ENCODE results near the gene SMYD5.
"Not testable (repeated sequence)": the region's sequence is repeated elsewhere in the genome, so short reads cannot be mapped to it uniquely, and the experiment has no call there.

Gene SMYD5

DNA sequence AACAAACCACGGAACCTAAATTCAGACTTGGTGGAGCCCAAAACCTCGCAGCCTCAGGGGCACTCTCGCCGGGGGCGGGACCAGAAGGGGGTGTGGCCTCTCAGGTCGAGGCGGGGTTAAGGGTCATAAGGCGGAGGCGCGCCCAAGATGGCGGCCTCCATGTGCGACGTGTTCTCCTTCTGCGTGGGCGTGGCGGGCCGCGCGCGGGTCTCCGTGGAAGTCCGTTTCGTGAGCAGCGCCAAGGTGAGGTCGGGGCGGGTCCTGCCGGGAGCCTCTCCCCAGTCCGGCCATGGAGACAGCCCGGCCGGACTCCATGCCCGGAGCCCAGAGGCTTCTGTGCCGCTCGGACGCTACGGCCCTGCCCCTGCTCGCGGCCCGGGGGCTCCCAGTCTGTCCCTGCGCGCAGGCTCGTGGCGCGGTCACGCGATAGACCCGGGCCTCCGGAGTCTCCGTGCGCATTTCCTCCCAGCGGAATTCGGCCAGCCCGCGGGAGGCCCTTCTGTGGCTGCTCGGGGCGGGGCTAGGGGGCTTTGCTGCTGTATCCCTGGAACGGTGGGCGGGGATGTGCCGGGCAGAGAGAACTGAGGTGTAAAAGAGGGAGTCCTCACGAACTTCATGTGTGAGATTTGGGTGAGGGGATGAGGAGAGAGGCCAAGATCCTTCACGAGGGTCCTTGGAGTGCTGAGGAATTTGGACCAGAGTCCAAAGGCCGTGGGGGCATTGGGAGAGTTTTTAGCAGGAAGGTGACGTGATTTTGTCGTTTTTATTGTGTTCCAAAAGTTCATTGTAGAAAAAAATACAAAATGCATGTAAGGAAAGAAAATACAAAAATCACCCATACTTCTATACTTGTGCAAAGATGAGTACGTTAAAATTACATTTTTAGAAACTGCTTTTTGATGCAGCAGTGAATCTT lies at the start of gene SMYD5:
Gene SMYD5, plus strand, starts transcription at position 126 of the 916 bp plus-strand sequence. Its CDS starts 22 bp downstream, at position 148.
- in situ Hi-C loops (cut with MboI; ENCODE audit: low sequenced_read_pairs) = no loop called here

DNA sequence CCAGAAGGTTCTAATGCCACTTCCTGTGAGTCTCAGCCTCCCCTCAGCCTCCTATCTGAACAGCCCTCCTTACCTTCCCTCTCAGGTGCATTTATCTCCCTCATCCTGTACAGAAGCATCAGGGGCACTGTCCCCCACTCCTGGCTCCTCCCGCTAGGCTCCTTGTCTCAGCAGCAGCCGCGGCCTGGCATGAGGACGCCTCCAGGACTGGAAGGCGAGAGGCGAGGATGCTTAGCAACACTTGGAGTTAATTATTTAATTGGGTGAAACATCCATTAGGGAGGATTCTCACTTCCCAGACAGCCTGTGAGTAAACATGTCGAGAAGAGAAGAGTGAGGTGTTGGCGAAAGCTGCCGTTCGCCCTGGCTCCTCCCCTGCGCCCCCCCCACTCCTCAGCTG lies 48.1 kb upstream of the SMYD5 start:
- in situ Hi-C loops (cut with MboI; ENCODE audit: low sequenced_read_pairs) = loop anchor here (25.0 kb wide), 1 partner anchor 404 kb away; no protein-coding TSS in a partner anchor

DNA sequence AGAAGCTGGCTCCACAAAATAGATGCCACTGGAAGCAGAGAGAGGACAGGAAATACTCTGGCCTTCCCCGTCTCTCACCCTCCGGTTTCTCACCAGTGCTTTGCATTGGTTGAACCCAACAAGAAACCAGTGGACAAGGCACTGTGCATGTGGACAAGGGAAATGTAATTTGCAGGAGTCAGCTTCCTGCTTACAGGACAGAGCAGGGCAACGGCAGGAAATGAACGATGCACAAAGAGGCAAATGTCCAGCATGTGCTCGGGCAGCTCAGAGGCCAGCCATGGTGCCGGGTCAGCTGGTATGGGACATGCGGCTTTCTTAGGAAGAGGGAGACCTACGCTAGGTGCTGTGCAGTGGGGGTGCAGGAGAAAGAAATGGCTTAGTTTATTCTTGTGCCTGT lies 47.2 kb upstream of the SMYD5 start:
- in situ Hi-C loops (cut with MboI; ENCODE audit: low sequenced_read_pairs) = loop anchor here (25.0 kb wide), 1 partner anchor 405 kb away; no protein-coding TSS in a partner anchor

DNA sequence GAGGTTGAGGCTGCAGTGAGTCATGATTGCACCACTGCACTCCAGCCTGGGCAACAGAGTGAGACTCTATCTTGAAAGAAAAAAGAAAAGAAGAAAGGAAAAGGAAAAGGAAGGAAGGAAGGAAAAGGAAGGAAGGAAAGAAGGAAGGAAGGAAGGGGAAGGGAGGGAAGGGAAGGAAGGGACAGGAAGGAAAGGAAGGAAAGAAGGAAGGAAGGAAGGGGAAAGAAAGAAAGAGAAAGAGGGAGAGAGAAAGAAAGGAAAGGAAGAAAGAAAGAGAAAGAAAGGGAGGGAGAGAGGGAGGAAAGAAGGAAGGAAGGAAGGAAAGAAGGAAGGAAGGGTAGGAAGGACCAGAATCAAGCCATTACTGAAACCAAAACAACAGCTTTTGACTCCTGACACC lies 45.7 kb upstream of the SMYD5 start:
- in situ Hi-C loops (cut with MboI; ENCODE audit: low sequenced_read_pairs) = loop anchor here (25.0 kb wide), 1 partner anchor 406 kb away; no protein-coding TSS in a partner anchor

DNA sequence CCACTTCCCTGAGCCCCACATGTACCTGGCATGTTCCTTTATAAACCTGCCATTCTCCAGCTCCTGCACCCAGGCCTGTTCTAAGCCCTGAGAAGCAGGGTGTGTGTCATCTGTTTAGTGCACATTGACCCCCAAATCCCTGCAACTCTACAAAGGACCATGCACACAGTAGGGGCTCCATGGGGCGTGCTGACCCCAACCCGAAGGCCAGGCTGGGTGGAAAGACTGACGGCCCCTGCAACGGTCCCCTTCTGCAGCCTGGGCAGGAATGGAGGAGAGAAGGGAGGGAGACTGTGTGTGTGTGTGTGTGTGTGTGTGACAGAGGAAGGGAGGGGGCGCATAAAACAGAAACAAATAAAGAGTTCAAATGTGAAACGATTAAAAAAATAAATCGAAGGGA lies 43.7 kb upstream of the SMYD5 start:
- in situ Hi-C loops (cut with MboI; ENCODE audit: low sequenced_read_pairs) = loop anchor here (25.0 kb wide), 1 partner anchor 408 kb away; no protein-coding TSS in a partner anchor

DNA sequence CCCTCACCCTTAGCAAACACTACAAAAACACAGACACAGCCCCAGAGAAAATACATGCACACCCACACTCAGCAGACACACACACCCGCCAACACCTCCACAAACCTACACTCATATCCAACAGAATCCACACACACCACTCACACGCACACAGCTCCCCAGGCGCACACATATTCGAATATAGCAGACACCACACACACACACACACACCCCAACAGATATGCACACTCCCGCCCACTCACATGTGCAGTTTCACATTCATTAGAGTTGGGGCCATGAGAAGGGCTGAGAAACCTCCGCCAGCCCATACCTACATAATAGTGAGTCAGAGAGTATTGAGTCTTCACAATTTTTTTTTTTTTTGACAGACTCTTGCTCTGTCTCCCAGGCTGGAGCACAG lies 41.1 kb upstream of the SMYD5 start:
- in situ Hi-C loops (cut with MboI; ENCODE audit: low sequenced_read_pairs) = loop anchor here (25.0 kb wide), 1 partner anchor 411 kb away; no protein-coding TSS in a partner anchor

DNA sequence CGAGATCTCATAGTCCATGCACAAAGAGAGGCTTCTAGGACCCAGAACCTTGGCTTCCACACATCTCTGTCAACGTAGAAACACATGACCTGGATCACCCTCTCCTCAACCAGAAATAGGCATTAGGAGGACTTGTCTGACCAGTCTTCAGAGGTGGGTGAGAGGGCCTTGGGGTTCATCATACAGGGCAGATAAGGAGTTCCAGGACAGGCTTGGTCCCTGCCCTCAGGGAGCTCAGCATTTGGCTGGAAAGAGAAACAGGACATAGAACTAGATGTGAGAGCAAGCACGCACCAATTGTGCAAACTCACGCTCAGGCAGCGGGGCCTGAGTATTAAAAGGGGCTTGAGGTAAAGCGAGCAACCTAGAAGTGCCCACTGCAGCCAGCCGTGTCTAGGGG lies 40.3 kb upstream of the SMYD5 start:
- in situ Hi-C loops (cut with MboI; ENCODE audit: low sequenced_read_pairs) = loop anchor here (25.0 kb wide), 1 partner anchor 411 kb away; no protein-coding TSS in a partner anchor

DNA sequence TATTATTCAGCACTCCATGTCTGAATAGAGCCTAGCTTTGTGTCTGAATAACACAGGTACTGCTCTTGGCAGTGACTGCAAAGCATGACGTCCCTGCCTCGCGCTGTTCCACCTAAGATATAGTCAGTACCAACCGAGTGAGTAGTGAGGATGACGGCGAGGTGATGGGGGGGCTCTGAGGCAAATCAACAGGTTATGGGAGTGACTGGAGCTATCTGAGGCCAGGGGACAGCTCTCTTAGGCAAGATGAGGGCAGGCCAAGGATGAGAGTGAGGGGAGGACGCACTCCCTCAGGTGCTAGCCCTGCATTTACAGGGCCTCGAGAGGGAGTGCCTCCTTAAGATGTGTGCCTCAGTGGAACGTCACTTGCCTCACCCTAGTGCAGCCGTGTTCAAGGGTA lies 39.8 kb upstream of the SMYD5 start:
- in situ Hi-C loops (cut with MboI; ENCODE audit: low sequenced_read_pairs) = loop anchor here (25.0 kb wide), 1 partner anchor 412 kb away; no protein-coding TSS in a partner anchor

DNA sequence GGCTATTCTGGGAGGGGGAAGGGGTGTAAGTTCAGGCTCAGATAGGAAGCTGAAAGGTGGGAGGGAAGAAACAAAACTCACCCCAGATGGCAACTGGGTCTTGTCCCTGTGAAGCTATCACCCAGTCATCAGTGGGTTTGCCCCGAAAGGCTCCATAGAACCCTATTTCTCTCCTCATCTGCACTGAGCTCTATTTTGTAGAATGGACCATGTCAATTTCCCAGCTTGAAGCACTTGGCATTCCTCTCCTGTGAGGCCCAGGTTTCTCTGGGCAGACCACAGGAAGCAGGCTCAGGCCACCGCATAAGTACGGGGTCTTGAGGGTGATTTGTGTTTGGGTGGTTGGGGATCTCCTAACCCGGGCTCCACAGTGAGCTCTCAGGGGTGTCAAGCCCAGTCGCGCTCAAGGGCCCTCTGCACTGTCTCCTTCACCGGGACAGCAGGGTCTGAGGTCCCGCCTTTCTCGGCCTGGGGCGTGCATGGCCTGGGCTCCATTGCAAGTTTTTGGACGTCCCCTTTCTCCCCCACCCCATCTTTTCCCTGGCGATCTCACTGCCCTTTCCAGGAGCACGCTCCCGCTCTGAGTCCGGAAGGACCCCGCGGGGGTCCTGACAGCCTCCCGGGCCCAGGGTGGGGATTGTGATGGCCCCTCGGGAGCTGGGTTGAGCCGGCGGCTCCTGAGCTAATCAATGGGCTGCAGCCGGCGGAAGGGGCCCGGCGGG lies 38.9 kb upstream of the SMYD5 start:
- in situ Hi-C loops (cut with MboI; ENCODE audit: low sequenced_read_pairs) = loop anchor here (25.0 kb wide), 1 partner anchor 413 kb away; no protein-coding TSS in a partner anchor

DNA sequence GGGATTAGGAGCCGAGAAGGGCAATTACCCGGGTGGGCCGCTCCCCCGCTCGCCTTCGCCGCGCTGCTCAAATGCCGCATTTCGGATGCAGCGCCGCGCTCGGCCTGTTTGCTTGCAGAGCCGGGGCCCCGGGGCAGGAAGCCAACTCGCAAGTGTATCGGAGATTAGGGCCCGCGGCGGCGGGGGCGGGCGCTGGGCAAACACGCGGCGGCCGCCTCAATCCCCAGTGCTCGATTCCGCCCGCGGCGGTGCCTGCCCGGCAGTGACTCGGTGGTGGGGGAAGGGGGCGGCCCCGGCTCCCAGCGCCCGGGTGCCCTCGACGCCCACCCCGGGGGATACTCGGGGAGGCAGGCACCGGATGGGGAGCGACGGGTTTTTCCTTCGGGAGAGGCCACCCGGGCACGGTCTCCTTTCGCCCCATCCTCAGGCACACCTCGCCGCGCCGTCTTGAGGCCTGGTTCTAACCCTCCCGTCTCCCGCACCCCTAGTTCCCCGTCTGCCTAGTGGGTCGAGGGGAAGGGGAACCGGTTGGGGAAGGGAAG lies 38.3 kb upstream of the SMYD5 start:
- in situ Hi-C loops (cut with MboI; ENCODE audit: low sequenced_read_pairs) = no loop called here

DNA sequence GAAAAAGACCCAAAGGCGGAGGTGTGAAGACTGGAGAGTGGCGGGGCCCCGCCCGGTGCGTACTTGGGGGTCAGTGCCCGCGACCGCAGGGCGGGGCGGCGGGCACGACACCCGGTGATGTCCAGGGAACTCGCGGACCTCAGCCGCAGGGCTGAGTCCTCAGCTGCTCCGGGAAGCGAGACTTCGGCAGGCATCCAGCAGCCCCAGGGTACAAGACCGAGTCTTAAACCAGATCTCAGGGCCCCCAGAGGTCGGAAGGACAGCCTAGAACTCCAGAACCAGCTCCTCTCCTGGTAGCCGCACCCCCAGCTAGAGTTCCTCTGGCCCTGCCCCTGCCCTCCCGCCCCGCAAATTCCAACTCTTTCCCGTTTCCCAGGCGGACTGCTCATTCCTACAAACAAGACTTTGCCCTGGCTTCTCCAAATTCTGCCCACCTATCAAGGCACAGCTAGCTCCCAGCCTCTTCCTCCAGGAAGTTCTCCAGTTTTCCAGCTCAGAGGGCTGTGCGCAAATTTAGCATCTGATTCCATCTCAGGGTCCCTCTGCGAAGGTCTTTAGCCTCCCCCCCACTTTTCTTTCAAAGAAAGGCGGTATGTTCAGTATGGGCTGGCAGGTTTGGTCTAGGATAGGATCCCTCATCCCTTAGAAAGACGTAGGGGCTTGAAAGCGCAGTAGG lies 37.7 kb upstream of the SMYD5 start:
- in situ Hi-C loops (cut with MboI; ENCODE audit: low sequenced_read_pairs) = no loop called here

DNA sequence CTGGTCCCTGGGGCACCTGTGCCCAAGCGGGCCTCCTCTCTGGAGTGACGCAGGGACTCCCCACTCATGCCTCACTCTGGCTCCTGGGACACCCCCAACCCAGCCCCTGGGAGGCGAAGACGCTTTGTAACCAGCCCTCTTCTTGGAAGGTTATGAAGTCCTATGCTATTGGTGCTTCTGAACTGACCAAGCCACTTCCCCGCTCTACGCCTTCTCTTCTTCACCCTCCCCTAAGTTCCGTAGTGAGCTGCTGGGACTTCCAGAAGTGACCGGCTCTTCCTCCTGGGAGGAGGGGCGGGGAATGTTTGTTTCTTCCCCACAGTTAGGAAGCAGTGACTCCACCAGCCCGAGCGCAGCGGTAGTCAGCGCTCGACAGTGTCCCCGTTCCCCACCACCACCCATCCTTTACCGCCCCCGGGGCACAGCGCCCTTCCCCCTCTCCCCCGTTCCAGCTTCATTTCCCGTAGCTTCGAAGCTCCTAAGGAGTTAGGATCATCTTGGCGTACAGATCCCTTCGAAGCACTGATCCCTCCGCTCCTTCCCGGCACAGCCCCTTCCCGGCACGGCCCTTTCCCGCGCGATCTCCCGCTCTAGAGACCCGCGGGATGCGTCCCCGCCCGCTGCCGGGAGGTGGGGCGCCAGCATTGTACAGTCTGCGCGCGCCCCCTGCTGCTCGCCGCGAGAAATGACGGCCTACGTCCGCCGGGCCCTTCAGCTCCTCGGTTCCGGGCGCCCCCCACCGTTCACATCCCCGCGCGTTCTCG lies 37.0 kb upstream of the SMYD5 start:
- in situ Hi-C loops (cut with MboI; ENCODE audit: low sequenced_read_pairs) = no loop called here

DNA sequence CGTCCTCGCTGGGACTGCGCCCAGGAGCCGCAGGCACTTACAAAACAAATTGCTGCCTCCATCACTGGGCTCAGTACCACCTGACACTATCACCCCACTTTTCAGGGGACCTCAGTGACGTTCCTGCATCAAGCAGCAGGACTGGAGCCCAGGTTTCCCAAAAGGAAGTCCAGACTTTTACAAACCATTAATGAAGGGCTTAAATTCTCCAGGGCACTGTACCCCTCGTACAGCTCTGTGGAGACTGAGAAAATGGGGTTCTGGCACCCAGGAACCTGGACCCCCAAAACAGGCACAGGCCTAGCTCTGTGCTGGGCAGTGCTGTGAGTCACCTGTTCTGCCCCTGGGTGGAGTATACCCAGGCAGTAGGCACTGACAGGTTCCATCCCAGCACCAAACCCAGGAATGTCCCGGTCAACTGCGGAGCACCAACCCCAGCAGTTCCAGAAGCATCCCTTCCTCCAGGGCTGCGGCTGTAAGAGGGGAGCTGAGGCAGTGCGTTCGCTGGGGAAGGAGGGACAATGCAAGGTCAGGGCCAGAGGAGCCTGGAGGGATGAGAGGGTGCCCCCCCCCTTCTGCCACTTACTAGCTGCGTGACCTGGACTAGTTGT lies 36.3 kb upstream of the SMYD5 start:
- in situ Hi-C loops (cut with MboI; ENCODE audit: low sequenced_read_pairs) = no loop called here

DNA sequence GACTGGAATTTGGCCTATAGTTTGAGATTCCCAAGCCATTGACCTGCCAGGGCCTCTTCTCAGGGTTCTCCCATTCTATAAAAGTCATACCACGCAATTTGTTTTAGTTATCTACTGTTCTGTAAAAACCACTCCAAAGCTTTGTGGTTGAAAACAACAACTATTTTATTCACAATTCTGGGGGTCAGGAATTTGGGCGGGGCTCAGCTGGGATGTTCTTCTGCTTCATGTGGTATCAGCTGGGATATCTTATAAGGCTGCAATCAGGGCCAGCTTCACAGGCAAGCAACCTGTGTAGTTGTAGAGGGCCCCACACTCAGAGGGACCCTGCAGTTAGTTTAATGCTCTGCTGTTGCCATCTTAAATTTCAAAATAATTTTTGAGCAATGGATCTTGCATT lies 28.1 kb upstream of the SMYD5 start:
- in situ Hi-C loops (cut with MboI; ENCODE audit: low sequenced_read_pairs) = no loop called here

DNA sequence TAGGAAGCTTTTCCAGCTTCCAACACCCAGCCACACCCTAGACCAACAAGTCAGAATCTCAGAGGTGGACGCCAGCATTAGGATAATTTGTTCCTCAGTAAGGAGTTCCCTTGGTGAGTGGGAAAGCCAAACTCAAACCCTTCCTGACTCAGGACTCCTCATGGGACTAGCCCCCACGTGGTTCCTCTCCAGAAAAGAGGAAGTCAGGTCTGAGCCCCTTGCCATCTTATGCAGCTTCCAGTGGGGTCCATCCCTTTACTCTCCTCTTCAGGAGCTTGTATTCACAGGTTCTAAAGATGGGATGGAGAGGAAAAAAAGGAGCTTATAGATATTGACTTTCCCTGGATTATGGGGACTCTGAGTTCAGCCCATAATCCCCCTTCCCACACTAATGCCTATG lies 26.5 kb upstream of the SMYD5 start:
- in situ Hi-C loops (cut with MboI; ENCODE audit: low sequenced_read_pairs) = no loop called here

DNA sequence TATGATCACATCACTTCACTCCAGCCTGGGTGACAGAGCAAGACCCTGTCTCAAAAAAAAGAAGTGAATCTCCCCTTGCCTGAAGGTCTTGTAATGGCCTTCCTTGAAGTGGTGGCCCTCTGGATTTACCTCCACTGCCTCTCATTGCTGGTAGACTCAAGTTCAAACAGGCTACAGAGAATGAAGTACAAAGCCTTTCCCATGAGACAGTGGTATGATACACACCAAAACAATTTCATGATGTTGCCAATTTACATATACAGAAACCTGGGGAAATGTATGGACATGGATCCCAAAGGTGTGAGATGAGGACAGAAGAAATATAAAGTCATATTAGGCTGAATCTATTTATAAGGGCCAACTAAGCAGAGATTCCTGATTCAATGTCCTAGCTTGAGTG lies 16.5 kb upstream of the SMYD5 start:
- in situ Hi-C loops (cut with MboI; ENCODE audit: low sequenced_read_pairs) = no loop called here

DNA sequence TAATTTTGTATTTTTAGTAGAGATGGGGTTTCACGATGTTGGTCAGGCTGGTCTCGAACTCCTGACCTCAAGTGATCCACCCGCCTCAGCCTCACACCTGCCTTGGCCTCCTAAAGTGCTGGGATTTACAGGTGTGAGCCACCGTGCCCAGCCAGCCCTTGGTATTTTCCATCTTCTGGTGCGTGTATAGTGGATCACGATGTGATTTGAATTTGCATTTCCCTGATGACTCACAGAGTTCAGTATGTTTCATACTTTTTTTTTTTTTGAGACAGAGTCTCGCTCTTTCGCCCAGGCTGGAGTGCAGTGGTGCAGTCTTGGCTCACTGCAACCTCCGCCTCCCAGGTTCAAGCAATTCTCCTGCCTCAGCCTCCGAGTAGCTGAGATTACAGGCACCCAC lies 13.8 kb upstream of the SMYD5 start:
- in situ Hi-C loops (cut with MboI; ENCODE audit: low sequenced_read_pairs) = not testable (repeated sequence)

DNA sequence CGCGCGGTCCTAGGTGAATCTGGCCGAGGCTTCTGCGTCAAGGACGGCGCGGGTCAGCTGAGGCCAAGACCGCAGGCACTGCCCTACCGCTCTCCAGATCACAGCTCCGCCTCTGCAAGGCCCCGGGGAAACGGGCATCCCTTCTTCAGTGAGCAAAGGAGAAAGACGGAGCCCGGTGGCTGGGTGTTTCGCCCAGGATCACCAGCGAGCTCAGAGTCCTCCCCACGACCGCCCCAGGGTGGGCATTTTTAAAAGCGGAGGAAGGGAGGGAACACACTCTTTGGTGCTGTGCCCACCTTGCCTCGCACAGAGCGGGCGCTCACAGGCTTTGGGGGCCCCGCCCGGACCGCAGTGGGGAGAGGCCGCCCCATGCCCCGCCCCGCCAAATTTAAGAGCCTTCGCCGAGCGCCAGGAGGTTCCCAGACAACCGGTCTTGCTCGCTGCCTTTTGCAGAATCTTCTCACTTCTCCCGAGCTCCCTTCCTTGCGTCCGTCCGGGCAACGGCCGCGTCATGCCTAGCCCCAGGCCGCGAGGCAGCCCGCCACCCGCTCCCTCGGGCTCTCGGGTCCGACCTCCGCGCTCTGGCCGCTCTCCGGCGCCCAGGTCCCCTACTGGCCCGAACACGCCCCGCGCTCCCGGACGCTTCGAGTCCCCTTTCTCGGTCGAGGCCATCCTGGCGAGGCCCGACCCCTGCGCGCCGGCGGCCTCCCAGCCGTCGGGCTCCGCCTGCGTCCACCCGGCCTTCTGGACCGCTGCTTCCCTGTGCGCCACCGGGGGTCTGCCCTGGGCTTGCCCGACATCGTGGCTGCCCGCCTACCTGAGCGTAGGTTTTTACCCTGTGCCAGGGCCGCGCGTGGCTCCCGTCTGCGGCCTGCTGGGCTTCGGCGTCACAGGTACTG lies 11.6 kb upstream of the SMYD5 start, which contains the start of gene NOTO:
Gene NOTO, plus strand, starts transcription at position 419 of the 899 bp plus-strand sequence. Its CDS starts 93 bp downstream, at position 512.
- in situ Hi-C loops (cut with MboI; ENCODE audit: low sequenced_read_pairs) = no loop called here
